Measurements from ENCODE around the gene CNOT3.
"Not testable (repeated sequence)": the region's sequence is repeated elsewhere in the genome, so short reads cannot be mapped to it uniquely, and the experiment has no call there.

CNOT3 gene

DNA sequence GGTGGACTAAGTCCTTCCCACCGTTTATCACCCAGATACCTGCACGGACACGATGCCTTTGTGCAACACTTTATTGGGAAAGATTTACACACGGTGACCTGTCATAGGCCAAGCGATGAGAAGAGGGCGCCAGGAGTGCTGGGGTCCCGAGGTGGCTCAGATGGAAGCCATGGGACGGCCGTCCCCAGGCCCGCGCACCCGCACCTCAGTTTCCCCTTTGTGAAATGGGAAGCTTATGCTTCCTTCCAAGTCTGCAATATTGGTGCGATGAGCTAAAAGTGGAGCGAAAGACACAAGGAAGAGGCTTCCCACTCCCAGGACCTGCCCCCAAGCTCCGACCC, 35.8 kb downstream of the CNOT3 start:
- no peak for DNase-seq

DNA sequence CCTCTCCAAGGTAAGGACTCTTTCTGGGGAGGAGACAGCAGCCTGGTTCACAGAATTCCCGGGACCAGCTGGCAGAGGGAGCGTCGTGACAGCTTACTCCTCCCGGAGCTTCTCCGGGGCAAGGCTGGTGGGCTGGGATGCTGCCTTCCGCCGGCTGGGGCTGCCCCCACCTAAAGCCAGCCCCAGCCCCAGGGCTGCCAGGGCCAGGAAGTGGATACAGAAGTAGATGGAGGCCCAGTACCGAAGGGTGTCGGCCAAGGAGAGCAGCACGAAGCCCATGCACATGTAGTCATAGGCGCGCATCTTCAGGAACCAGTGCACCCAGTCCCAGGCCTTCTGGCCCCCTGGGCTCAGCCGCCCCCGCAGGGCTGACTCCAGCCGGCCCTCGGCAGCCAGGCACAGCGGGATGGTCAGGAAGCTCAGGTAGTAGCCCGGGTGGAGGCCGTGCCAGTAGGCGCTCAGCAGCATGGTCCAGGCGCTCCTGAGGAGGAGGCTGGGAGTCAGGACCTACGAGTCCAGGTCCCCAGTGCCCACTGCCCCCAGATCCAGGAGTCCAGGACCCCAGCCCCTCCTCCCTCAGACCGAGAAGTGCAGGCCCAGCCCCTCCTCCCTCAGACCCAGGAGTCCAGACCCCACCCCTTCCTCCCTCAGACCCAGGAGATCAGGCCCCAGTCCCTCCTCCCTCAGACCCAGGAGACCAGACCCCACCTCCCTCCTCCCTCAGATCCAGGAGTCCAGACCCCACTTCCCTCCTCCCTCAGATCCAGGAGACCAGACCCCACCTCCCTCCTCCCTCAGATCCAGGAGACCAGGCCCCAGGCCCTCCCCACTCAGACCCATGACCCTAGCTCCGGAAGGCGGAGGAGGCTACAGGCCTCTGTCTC, 36.6 kb downstream of the CNOT3 start:
- no peak for DNase-seq

- DNase-seq = no peak
Observed at GRCh38 chr19:54178581-54179261, 41.2 kb downstream of the CNOT3 start.

DNA sequence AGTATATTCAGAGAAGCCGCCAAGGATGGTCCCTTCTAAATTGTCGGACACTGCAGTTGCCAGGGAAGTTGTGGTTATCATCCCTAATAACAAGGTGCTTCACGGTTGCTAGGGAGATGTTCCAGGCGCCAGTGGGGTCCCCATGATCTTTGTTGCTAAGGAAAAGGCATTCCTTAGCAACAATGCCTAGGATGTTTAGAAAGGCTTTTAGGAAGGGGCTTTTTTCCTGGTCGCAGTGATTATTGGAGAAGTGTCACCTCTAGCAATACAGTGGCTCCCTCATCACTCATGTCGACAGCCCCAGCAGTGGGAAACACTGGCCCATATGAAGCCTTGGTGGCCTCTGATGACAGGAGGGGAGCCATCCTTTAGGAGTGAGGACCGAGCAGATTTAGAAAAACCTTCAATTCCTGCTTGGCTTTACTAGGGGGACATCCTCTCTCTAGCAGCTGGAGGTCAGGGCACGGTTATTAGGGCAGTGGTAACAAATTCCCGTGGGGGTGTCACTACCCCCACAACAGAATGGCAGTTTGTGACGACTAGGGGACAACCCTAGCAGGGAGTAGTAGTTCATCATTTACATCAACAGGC, 41.8 kb downstream of the CNOT3 start:
- DNase-seq = no peak

GRCh38 chr19:54179921-54180461, 42.4 kb downstream of the CNOT3 start:
- peak; percentile 31 for DNase-seq

DNA sequence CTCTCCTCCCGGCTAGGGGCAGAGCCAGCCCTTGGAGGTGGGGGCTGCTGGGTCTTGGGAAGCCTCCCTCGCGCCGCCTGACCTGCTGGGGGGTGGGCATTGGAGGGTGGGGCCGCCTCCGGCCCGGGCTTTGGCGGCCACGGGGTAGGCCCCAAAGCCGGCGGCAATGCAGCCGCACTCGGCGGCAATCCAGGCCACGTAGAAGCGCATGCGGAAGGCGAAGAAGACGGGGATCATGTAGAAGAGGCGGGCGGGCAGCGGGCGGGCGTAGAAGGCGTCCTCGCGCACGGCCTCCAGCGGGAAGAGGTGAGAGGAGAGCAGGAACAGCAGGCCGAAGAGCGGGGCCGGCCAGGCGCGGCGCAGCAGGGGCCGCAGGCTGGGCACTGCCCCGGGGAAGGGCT, 43.1 kb downstream of the CNOT3 start:
- DNase-seq = no peak

DNA sequence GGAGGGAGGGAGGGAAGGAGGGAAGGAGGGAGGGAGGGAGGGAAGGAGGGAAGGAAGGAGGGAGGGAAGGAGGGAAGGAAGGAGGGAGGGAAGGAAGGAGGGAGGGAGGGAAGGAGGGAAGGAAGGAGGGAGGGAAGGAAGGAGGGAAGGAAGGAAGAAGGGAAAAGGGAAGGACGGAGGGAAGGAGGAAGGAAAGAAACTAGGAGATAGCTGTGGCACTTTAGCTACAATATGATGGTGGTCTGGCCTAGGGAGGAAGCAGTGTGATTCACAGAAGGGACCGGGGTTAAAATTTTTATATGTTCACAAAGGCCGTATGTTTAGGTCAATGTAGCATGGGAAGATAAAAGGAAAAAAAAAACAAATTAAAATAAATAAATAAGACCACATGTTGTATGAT, 44.3 kb downstream of the CNOT3 start:
- not testable (repeated sequence) for DNase-seq

DNA sequence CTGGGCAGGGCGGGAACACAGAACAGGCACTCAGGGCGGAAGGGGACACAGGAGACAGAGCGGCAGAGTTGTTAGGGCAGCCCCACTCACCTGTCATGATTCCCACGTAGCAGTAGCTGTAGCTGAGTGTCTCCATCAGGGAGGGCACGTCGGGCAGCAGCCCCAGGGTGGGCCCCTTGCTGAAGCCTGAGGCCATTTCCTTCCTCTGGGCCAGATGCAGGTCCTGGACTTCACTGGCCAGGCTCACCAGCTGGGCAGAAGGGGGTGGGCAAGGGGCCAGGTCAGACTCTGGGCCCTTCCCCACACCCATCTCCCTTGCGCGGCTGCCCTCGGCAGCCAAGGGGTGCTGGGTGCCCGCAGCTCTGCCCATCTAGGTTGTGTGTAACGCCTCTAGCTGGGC, 45.9 kb downstream of the CNOT3 start:
- DNase-seq = no peak

DNA sequence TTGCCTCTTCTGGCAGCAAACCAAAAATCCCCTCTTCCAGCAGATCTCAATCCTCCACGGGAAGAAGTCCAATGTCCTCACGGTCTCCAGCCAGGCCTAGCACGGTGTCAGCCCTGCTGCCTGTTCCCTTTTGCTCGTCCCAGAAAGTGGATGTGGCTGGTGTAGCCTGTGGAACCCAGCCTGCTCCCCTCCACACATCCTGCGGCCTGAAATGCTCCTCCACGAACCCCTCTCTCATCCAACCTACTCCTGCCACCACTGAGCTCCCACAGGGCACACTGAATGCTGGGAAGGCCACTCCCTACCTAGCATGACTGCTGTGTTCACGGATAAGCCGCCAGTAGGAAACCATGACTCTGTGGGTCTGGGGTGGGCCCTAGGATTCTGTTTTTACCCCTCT, 48.8 kb downstream of the CNOT3 start:
- no peak for DNase-seq

GRCh38 chr19:54186934-54187381, 49.4 kb downstream of the CNOT3 start:
- no peak for DNase-seq

DNA sequence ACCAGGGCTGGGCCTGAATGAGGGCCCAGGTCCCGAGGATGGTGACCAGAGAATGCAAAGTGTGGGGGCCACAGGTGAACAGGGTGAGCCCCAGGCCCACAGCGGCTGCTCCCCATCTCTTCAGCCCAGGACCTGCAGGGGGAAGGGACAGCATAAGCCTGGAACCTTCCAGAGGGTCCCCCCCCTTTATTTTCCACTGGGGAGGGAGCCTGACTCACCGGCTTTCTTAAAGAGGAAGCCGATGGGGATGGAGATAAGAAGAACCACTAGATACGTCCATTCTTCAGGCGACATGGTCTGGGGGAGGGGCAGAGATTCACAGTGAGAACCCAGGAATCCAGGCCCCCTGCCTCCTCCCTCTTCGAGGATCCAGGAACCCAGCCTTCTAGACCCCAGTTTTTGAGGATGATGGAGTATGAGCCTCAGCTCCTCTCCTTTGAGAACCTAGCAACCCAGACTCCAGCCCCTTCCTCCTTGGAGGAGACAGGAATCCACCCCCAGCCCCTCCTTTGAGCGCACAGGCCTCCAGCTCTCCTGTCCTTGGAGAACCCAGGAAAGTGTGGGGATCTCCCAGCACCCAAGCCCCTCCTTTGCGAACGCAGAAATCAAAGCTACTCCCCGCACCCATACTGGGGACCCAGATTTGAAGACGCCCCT, 50.8 kb downstream of the CNOT3 start:
- DNase-seq = no peak

DNA sequence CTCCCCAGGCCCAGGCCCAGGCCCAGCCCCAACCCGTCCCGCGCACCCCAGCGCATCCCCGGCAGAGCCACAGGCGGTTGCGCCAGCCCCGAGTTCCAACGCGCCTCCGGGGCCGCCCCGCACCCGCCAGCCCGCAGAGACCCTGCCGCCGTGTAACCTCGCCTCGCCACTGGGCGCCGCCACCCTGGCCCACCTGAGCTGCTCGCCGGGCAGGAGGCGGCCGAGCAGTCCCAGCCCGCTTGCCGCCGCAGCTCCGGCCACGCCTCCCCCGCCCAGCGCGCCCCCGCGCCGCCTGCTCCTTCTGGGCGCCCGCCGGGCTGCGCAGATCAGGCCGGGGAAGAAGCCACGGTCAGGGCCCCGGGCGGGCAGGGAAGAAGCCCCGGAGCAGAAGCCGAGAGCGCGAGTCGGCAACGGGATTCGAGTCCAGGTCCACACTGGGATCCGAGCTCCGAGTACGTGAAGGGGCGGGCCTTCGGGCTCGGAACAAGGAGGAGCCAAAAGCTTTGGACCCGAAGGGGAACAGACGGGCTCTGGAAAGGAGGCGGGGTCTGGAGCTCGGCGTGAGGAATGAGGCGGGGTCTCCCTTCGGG, 51.7 kb downstream of the CNOT3 start, which contains the start of gene MBOAT7:
Gene MBOAT7, minus strand, starts transcription at position 436 of the 590 bp plus-strand sequence. CDS start 1,072 bp downstream, outside the sequence.
- DNase-seq = no peak

DNA sequence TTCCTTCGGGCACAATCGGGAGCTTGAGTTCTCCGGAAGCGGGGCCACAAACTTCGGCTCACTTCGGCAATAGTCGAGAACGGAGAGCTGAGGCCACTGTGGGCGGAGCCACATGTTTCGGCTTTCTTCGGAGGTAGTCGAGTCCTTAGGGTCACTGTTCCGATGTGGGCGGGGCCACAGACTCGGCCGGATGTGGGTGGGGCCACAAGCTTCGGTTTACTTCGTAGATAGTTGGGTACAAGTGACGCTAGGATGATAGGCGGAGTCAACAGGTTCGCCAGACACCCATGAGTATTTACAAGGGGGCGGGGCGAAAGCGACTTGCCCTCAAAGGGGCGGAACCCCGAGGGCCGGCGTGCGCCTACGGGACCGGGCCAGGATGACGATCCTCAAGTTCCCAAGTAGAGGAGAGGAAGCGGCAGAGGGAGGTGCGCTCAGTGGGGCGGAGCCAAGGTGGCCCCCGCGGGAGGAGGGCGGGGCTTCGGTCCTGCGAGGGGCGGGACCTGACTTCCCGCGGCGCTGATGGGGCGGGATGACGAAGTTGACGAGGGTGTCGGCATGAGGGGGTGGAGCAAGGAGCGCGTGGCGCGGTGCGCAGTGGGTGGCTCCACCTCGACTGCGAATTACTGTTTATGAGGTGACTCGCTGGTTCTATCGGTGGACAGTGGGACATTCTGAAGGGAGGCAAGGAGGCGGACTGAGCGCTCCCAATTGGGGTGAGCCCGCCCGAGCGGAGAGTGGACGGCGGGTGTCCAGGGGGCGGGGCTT, 52.4 kb downstream of the CNOT3 start:
- peak; percentile 100 for DNase-seq

GRCh38 chr19:54190503-54191010, 53.0 kb downstream of the CNOT3 start:
- peak; percentile 99 for DNase-seq

DNA sequence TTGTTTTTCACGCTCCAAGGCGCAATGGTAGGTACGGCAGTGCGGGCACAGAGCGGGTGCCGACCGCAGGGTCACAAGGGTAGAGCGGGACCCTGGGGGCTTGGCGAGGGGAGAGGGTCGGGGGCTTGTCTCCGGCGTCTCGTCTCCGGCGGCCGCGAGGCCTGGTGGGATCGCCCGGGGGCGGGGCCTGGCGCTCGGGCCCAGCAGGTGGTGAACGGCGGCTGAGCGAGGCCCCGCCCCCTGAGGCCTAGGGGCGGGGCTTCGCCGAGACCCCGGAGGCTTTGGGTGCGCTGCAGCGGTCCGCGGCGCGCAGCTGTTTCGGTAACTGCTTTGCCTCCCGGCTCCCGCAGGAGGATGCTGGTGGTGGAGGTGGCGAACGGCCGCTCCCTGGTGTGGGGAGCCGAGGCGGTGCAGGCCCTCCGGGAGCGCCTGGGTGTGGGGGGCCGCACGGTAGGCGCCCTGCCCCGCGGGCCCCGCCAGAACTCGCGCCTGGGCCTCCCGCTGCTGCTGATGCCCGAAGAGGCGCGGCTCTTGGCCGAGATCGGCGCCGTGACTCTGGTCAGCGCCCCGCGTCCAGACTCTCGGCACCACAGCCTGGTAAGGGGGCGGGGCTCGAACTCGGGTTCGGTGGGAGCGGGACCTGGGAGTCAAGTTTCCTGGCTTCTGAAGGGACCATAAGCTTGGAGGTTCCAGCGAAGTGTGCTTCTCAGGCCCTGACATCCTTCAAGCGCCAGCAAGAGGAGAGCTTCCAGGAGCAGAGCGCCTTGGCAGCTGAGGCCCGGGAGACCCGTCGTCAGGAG, 53.6 kb downstream of the CNOT3 start, which contains the start of gene TSEN34:
Gene TSEN34, plus strand, starts transcription at position 298 of the 800 bp plus-strand sequence. Its CDS starts 57 bp downstream, at position 355.
- peak; percentile 89 for DNase-seq

GRCh38 chr19:54191811-54192453, 54.4 kb downstream of the CNOT3 start:
- DNase-seq = no peak

DNA sequence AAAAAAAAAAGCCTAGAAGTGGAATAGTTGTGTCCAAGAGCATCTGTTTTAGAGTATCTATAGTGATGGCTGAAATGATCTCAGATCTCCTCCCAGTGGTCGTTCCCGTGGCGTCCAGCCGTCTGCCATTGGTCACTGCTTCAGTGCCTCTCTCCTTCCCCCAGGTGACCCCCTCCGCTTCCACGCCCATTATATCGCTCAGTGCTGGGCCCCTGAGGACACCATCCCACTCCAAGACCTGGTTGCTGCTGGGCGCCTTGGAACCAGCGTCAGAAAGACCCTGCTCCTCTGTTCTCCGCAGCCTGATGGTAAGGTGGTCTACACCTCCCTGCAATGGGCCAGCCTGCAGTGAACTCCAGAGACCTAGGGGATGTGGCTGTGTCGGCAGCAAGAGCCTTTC, 55.4 kb downstream of the CNOT3 start:
- no peak for DNase-seq

DNA sequence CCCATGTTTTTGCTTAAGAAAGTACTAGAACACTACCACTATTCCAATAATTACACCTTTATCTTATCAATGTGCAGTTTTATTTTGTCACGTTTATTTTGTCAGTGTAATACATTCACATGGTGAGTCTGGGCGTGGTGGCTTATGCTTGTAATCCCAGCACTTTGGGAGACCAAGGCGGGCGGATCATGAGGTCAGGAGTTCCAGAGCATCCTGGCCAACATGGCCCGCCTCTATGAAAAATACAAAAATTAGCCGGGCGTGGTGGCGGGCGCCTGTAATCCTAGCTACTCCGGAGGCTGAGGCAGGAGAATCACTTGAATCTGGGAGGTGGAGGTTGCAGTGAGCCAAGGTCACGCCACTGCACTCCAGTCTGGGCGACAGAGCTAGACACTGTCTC, 56.9 kb downstream of the CNOT3 start:
- not testable (repeated sequence) for DNase-seq

DNA sequence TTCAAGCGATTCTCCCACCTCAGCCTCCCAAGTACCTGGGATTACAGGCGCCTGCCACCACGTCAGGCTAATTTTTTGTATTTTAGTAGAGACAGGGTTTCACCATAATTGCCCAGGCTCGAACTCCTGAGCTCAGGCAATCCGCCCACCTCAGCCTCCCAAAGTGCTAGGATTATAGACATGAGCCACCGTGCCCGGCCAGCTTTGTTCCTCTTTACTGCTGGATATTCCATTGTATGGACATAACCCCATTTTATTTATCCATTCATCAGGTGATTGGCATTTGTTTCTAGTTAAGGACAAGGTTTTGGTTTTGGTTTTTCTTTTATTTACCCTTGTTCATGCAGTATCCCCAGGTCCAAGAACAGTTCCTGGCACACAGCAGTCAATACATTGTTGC, 59.0 kb downstream of the CNOT3 start:
- DNase-seq = no peak

DNA sequence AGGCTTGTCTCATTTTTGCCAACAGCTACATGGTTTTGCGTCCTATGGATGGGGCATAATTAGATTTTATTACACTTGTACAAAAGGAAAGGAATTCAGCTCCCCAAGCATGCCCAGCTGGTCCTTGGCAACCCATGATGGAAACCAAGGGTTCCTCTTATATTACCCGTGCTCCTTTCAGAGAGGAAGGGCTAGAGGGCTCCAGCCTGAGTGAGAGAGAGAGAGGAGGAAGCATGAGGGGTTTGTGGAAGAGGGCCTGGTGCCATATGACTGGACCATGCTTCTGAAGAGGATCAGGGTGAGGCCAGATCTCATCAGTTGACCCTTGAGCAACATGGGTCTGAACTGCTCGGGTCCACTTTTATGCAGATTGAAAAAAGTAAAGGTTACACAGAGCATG, 59.6 kb downstream of the CNOT3 start:
- no peak for DNase-seq
